A673 (cell line): ENCODE data around the gene DMP1. TPM values are rescaled to one million over a fixed set of nuclear protein-coding genes. Genes with fewer than 3 reads are reported as not detected.
"Not testable (repeated sequence)": the region's sequence is repeated elsewhere in the genome, so short reads cannot be mapped to it uniquely, and the experiment has no call there.

Experiments
- BruUV-seq: library from RNA; stranded (reverse); fragments of 400-500 nt; replicated peaks from 2 replicates; lab custom pipeline; 2021; lab: Mats Ljungman, UMichigan
- CTCF ChIA-PET: fragments of 300-600 bp; sonication (Branson Sonifier 250); formaldehyde crosslinking; loops from one replicate; lab custom pipeline; 2022; ENCODE audit warnings: antibody characterized with exemption; lab: Charles Lee
- POLR2A ChIA-PET: fragments of 300-600 bp; sonication (Branson Sonifier 250); formaldehyde crosslinking; loops from one replicate; lab custom pipeline; 2022; ENCODE audit warnings: antibody characterized with exemption; ENCODE audit not compliant: low non-redundant PET; lab: Charles Lee
- DNase-seq: peaks from one replicate; pipeline ENCODE4 v3.0.0-alpha.2; 2015; ENCODE audit warnings: low spot score
- H3K27ac ChIP-seq: fragments of 200-600 bp; sonication (generic); 2 replicates; pipeline ENCODE4 v1.5.1; 2016; ENCODE audit warnings: mixed run types, low read depth, mild to moderate bottlenecking, mixed read lengths, antibody characterized with exemption, low read length; ENCODE audit not compliant: poor library complexity, severe bottlenecking
- H3K27me3 ChIP-seq: fragments of 200-600 bp; sonication (generic); replicated peaks from 2 replicates; pipeline ENCODE4 v1.6.1; 2017; ENCODE audit warnings: mixed run types, low read depth, mild to moderate bottlenecking, mixed read lengths, antibody characterized with exemption, low read length; ENCODE audit not compliant: insufficient read depth, poor library complexity
- H3K36me3 ChIP-seq: fragments of 200-600 bp; sonication (generic); 2 replicates; pipeline ENCODE4 v1.6.1; 2016; ENCODE audit warnings: mixed run types, mild to moderate bottlenecking, mixed read lengths, antibody characterized with exemption, low read length; ENCODE audit not compliant: insufficient read depth, poor library complexity, severe bottlenecking
- H3K4me1 ChIP-seq: fragments of 200-600 bp; sonication (generic); 2 replicates; pipeline ENCODE4 v1.6.1; 2017; ENCODE audit warnings: mixed run types, mild to moderate bottlenecking, mixed read lengths, antibody characterized with exemption, low read length; ENCODE audit not compliant: insufficient read depth, poor library complexity, severe bottlenecking
- H3K4me3 ChIP-seq: fragments of 200-600 bp; sonication (generic); 2 replicates; pipeline ENCODE4 v1.5.1; 2016; ENCODE audit warnings: low read depth, mixed run types, mild to moderate bottlenecking, mixed read lengths, low read length; ENCODE audit not compliant: poor library complexity, severe bottlenecking
- H3K9me3 ChIP-seq: fragments of 200-600 bp; sonication (generic); 2 replicates; pipeline ENCODE4 v1.6.1; 2016; ENCODE audit warnings: mixed run types, low read depth, mild to moderate bottlenecking, mixed read lengths, antibody characterized with exemption, low read length; ENCODE audit not compliant: poor library complexity, severe bottlenecking
- CTCF ChIP-seq: fragments of 300-800, 200-600 bp; sonication (generic); conservative IDR thresholded peaks from 2 replicates; pipeline ENCODE4 v1.5.1; 2017; ENCODE audit warnings: low read depth, mild to moderate bottlenecking, antibody characterized with exemption, low read length, moderate library complexity, mixed read lengths
- EZH2 ChIP-seq: fragments of 200-600 bp; sonication (generic); IDR thresholded peaks from 2 replicates; pipeline ENCODE4 v1.6.1; 2017; ENCODE audit warnings: borderline replicate concordance, low read depth, mild to moderate bottlenecking, mixed read lengths, antibody characterized with exemption, low read length; ENCODE audit not compliant: poor library complexity, severe bottlenecking
- intact Hi-C: fragments of 100-400 bp; cut with micrococcal nuclease; formaldehyde crosslinking; loops from one replicate; pipeline ENCODE4 v1.10.0; 2022; ENCODE audit not compliant: unreplicated experiment
- total RNA-seq: library from RNA; stranded (reverse); gene quantifications from 2 replicates; pipeline ENCODE4 v1.2.3, GENCODE V29; 2021

DMP1 gene
- total RNA-seq, 1 experiment from 2014 or later, result not detected

- Histone ChIP-seq H3K4me1 (no peaks in the 10 kb centered on the region), H3K36me3 (no peaks in the 10 kb centered on the region), H3K4me3 (no peak overlapping the region), H3K9me3 (no peaks in the 10 kb centered on the region), H3K27me3 (no peaks in the 10 kb centered on the region), H3K27ac (no peak overlapping the region)
- TF ChIP-seq CTCF (no peak), EZH2 (no peak)
- DNase-seq, result no peak
- BruUV-seq, result no TSS peak
- CTCF ChIA-PET, result interaction anchor here (0.8 kb wide), 1 partner anchor 158 kb away, joined by 4 read pairs; no protein-coding TSS in a partner anchor
- POLR2A ChIA-PET, result no interaction called here
- intact Hi-C loops, result no loop called here
Observed at GRCh38 chr4:87680271-87680670, 30.2 kb downstream of the DMP1 start.

- POLR2A ChIA-PET, result no interaction called here
- BruUV-seq, result no TSS peak
- intact Hi-C loops, result no loop called here
Observed at GRCh38 chr4:87688316-87688715, 38.2 kb downstream of the DMP1 start.

GRCh38 chr4:87690947-87691346, 40.9 kb downstream of the DMP1 start:
- H3K27ac ChIP-seq, POLR2A ChIA-PET, BruUV-seq, H3K4me1 ChIP-seq, CTCF ChIA-PET, H3K27me3 ChIP-seq, H3K9me3 ChIP-seq, DNase-seq, H3K36me3 ChIP-seq, intact Hi-C loops, H3K4me3 ChIP-seq: not testable (repeated sequence)

More at GRCh38 chr4:87688316-87688715, 38.2 kb downstream of the DMP1 start:
- Histone ChIP-seq H3K4me3 (no peak overlapping the region), H3K4me1 (no peaks in the 10 kb centered on the region), H3K27me3 (no peaks in the 10 kb centered on the region), H3K36me3 (no peaks in the 10 kb centered on the region), H3K27ac (no peak overlapping the region), H3K9me3 (no peaks in the 10 kb centered on the region)
- CTCF ChIA-PET, result no interaction called here
- DNase-seq, result no peak
- TF ChIP-seq EZH2 (no peak), CTCF (no peak)

- H3K9me3 ChIP-seq, H3K4me3 ChIP-seq, BruUV-seq, H3K27ac ChIP-seq, CTCF ChIA-PET, H3K36me3 ChIP-seq, H3K4me1 ChIP-seq, intact Hi-C loops, H3K27me3 ChIP-seq, DNase-seq, POLR2A ChIA-PET: not testable (repeated sequence)
Observed at GRCh38 chr4:87692060-87692459, 42.0 kb downstream of the DMP1 start.
